Gastrocnemius medialis (tissue), 4 donors: ENCODE results near the gene AXL. TPM values are rescaled to one million over a fixed set of nuclear protein-coding genes. Genes with fewer than 3 reads are reported as not detected.

Experiments
- ATAC-seq, 2 donors: fragments of 150-250 bp; one replicate each; pipeline ENCODE4 v1.9.1; 2016
- DNase-seq, 2 donors: peaks; one replicate each; pipeline ENCODE4 v3.0.0-alpha.2; 2019
- H3K27ac ChIP-seq, 4 donors: fragments of 200-600 bp; sonication (generic); 1 replicate in 1 of 4; 2 replicates in 3 of 4; pipeline ENCODE4 v1.5.1; 2016 to 2018; ENCODE audit warnings: mild to moderate bottlenecking in 2 of 4, moderate library complexity in 1 of 4
- H3K27me3 ChIP-seq, 3 donors: fragments of 200-600 bp; sonication (generic) in 2 of 3; 1 replicate in 1 of 3; 2 replicates in 2 of 3; pipeline versions ENCODE4 v1.5.1 to v1.6.0; 2016 to 2019; ENCODE audit warnings: mild to moderate bottlenecking in 1 of 3, moderate library complexity in 1 of 3
- H3K36me3 ChIP-seq, 2 donors: fragments of 200-600 bp; sonication (generic) in 1 of 2; one replicate each; pipeline ENCODE4 v1.5.1; 2017 to 2018
- H3K4me1 ChIP-seq, 2 donors: fragments of 200-600 bp; sonication (generic) in 1 of 2; one replicate each; pipeline ENCODE4 v1.5.1; 2016 to 2017; ENCODE audit warnings: mild to moderate bottlenecking in 2 of 2
- H3K4me3 ChIP-seq, 4 donors: fragments of 200-600 bp; sonication (generic) in 3 of 4; 1 replicate in 1 of 4; 2 replicates in 3 of 4; pipeline ENCODE4 v1.5.1; 2016 to 2019; ENCODE audit warnings: mild to moderate bottlenecking in 2 of 4
- H3K9me3 ChIP-seq, 3 donors: fragments of 200-600 bp; sonication (generic) in 2 of 3; 1 replicate in 1 of 3; 2 replicates in 2 of 3; pipeline ENCODE4 v1.5.1; 2016 to 2019
- CTCF ChIP-seq, 5 experiments: fragments of 450-650 bp in 3 of 5; fragments of 200-600 bp in 2 of 5; sonication (generic) in 2 of 5; IDR thresholded peaks in 4 of 5; conservative IDR thresholded peaks in 1 of 5; 1 replicate in 4 of 5; 2 replicates in 1 of 5; pipeline ENCODE4 v1.5.1; 2016 to 2019; ENCODE audit warnings: antibody characterized with exemption in 5 of 5, mild to moderate bottlenecking in 3 of 5, moderate library complexity in 3 of 5
- POLR2A ChIP-seq, 2 donors: fragments of 450-650 bp; IDR thresholded peaks; one replicate each; pipeline ENCODE4 v1.6.1; 2017; ENCODE audit warnings: antibody characterized with exemption in 2 of 2, mild to moderate bottlenecking in 2 of 2, moderate library complexity in 2 of 2
- in situ Hi-C, 4 donors: fragments of 200-750 bp; cut with MboI; loops; one replicate each; pipeline versions ENCODE4 v1.15.0 to v1.8.0; 2017; ENCODE audit warnings: low sequenced_read_pairs in 4 of 4
- intact Hi-C: fragments of 100-400 bp; cut with DNase I; formaldehyde crosslinking; loops from one replicate; pipeline ENCODE4 v1.15.1; 2023; ENCODE audit warnings: low total_unique reads
- total RNA-seq, 4 donors: library from RNA; depleted of rRNA; stranded (reverse); fragments of >200 nt; gene quantifications; one replicate each; pipeline versions ENCODE4 v1.1.0 to v1.2.3, GENCODE V29; 2016

The AXL gene
- total RNA-seq, 4 donors from 2014 or later, result 17.4 to 49.2 (median 37.4) TPM

GRCh38 chr19:41307954-41308449 lies 89.0 kb downstream of the AXL start:
- in situ Hi-C loops, result no loop called here
- Histone ChIP-seq H3K27ac (peak overlapping the region; percentile 88 to 95 (median 93)), H3K27me3 (no peaks in the 10 kb centered on the region), H3K9me3 (no peaks in the 10 kb centered on the region), H3K36me3 (peaks cover 0 to 49% of the 10 kb centered on the region in 2 donors), H3K4me3 (no peak overlapping the region), H3K4me1 (peaks cover 35 to 42% of the 10 kb centered on the region in 2 donors)
- DNase-seq (no peak), ATAC-seq (peak in 1 of 2 donors; percentile 12)
- TF ChIP-seq POLR2A (IDR thresholded peaks at IDR 0.05) (no peak), CTCF (IDR thresholded peaks at IDR 0.05 in 4 of 5, conservative IDR thresholded peaks at IDR 0.05 in 1 of 5) (no peak)
- intact Hi-C loops, result loop anchor here (1.0 kb wide), 4 partner anchors 9 to 181 kb away; no protein-coding TSS in a partner anchor

- TF ChIP-seq CTCF (IDR thresholded peaks at IDR 0.05 in 4 of 5, conservative IDR thresholded peaks at IDR 0.05 in 1 of 5) (peak; percentile 96 to 99 (median 98)), POLR2A (IDR thresholded peaks at IDR 0.05) (peak in 1 of 2 donors; percentile 15)
- intact Hi-C loops, result loop anchor here (1.0 kb wide), 4 partner anchors 9 to 181 kb away; no protein-coding TSS in a partner anchor
- ATAC-seq (peak; percentile 60 to 67), DNase-seq (peak; percentile 77 to 92)
- Histone ChIP-seq H3K27ac (peak overlapping the region; percentile 88 to 95 (median 93)), H3K4me1 (peaks cover 35 to 42% of the 10 kb centered on the region in 2 donors), H3K27me3 (no peaks in the 10 kb centered on the region), H3K9me3 (no peaks in the 10 kb centered on the region), H3K36me3 (peaks cover 0 to 52% of the 10 kb centered on the region in 2 donors), H3K4me3 (peak overlapping the region; percentile 62 to 80 (median 73))
- in situ Hi-C loops, result no loop called here
These were observed 89.6 kb downstream of the AXL start for GRCh38 chr19:41308450-41309179.

DNA sequence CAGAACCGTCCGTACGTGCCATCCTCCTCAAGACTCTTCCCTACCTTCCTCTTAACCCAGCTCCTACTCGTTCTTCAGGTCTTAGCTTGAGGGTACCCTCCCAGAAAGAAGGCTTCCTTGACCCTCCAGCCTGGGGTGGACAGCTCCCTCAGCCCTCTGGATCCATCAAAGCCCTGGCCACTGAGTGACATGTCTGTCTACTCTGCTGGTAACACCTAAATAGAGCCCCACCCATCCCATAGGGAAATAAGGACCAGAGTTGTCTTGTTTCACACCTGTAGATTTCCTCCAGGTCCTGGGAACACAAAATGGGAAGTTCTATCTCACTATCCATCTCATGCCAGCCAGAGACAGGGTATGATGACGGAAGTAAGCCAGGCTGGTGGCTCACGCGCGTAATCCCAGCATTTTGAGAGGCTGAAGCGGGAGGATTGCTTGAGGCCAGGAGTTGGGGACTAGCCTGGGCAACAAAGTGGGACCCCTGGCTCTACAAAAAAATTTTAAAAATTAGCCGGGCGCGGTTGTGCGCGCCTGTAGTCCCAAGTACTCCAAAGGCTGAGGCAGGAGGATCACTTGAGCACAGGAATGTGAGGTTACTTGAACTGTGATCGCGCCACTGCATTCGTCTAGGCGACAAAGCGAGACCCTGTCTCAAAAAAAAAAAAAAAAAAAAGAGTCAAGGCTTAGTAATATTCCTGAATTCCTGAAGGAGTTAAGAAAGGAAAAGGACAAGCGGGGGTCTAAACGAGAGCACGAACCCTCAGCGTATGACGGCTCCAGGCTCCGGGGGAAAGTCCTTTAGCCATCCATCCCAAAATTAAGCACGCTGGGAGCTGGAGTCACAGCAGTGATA lies 90.4 kb downstream of the AXL start:
- no peak for DNase-seq
- Histone ChIP-seq H3K9me3 (no peaks in the 10 kb centered on the region), H3K27me3 (no peaks in the 10 kb centered on the region), H3K4me3 (peak overlapping the region; percentile 62 to 80 (median 73)), H3K4me1 (peaks cover 35 to 42% of the 10 kb centered on the region in 2 donors), H3K27ac (peak overlapping the region; percentile 88 to 95 (median 93)), H3K36me3 (peaks cover 0 to 50% of the 10 kb centered on the region in 2 donors)
- TF ChIP-seq POLR2A (IDR thresholded peaks at IDR 0.05), result no peak
- TF ChIP-seq CTCF (IDR thresholded peaks at IDR 0.05 in 4 of 5, conservative IDR thresholded peaks at IDR 0.05 in 1 of 5), result no peak
- peak; percentile 13 to 14 for ATAC-seq
- in situ Hi-C loops, result loop anchor here in 1 of 4 donors (5.0 kb wide), 2 partner anchors 42 to 102 kb away; no protein-coding TSS in a partner anchor
- intact Hi-C loops, result no loop called here

- H3K4me3 ChIP-seq, result peak within 1 kb of the TSS; percentile 62 to 80 (median 73)
- H3K27me3 ChIP-seq, result no peaks in the 10 kb centered on the region
- TF ChIP-seq CTCF (IDR thresholded peaks at IDR 0.05 in 4 of 5, conservative IDR thresholded peaks at IDR 0.05 in 1 of 5), result peak in 2 of 5 experiments; percentile 23 to 36
- TF ChIP-seq POLR2A (IDR thresholded peaks at IDR 0.05), result peak; percentile 65 to 72
- H3K36me3 ChIP-seq, result peaks cover 0 to 42% of the 10 kb centered on the region in 2 donors
- H3K9me3 ChIP-seq, result no peaks in the 10 kb centered on the region
- DNase-seq, result peak; percentile 72 to 82
- H3K27ac ChIP-seq, result peak within 1 kb of the TSS; percentile 88 to 95 (median 93)
- intact Hi-C loops, result no loop called here
- in situ Hi-C loops, result loop anchor here in 1 of 4 donors (5.0 kb wide), 2 partner anchors 43 to 103 kb away; no protein-coding TSS in a partner anchor
- peaks cover 35 to 42% of the 10 kb centered on the region in 2 donors for H3K4me1 ChIP-seq
- ATAC-seq, result peak; percentile 76 to 78
These were observed 91.2 kb downstream of the AXL start, which contains the start of gene CCDC97 for GRCh38 chr19:41310033-41310831. Gene CCDC97, plus strand, starts transcription at chr19:41310172. Its CDS starts 139 bp downstream, at chr19:41310311.
